WTC11 (cell line): ENCODE measurements around the gene MTM1. TPM values are rescaled to one million over a fixed set of nuclear protein-coding genes. Genes with fewer than 3 reads are reported as not detected.
A peak's percentile ranks its signal among the peaks of the same experiment; 100 is the strongest.

Experiments
- ATAC-seq: fragments of 200-7000 bp; cut with Tn5 transposase; 2 replicates; pipeline ENCODE4 v1.10.0; 2021; ENCODE audit warnings: mild to moderate bottlenecking, moderate library complexity
- CTCF ChIA-PET: fragments of 300-600 bp; sonication (Branson Sonifier 250); formaldehyde crosslinking; loops from one replicate; lab custom pipeline; 2021; ENCODE audit warnings: antibody characterized with exemption; lab: Charles Lee
- POLR2A ChIA-PET: fragments of 350-600 bp; sonication (Branson Sonifier 250); formaldehyde crosslinking; loops from one replicate; lab custom pipeline; 2021; ENCODE audit warnings: antibody characterized with exemption; lab: Charles Lee
- DNase-seq: peaks from one replicate; pipeline ENCODE4 v3.0.0; 2021; ENCODE audit warnings: low spot score
- H3K27ac Mint-ChIP-seq: 2 replicates; pipeline ENCODE4 v1.8.0; 2021; ENCODE audit warnings: mixed read lengths
- H3K27me3 Mint-ChIP-seq: 2 replicates; pipeline ENCODE4 v1.8.0; 2021; ENCODE audit warnings: low read depth, mild to moderate bottlenecking, moderate library complexity, mixed read lengths
- H3K36me3 Mint-ChIP-seq: 2 replicates; pipeline ENCODE4 v1.8.0; 2021; ENCODE audit warnings: mixed read lengths
- H3K4me1 Mint-ChIP-seq: 2 replicates; pipeline ENCODE4 v1.8.0; 2022; ENCODE audit warnings: mixed read lengths
- H3K4me3 Mint-ChIP-seq: 2 replicates; pipeline ENCODE4 v1.8.0; 2021; ENCODE audit warnings: mild to moderate bottlenecking, moderate library complexity, mixed read lengths
- H3K9me3 Mint-ChIP-seq: 2 replicates; pipeline ENCODE4 v1.8.0; 2021; ENCODE audit warnings: mixed read lengths
- EMX1 ChIP-seq: fragments of 250-450 bp; sonication (Bioruptor Pico); IDR thresholded peaks from 2 replicates; pipeline ENCODE4 v1.8.0; 2021; ENCODE audit warnings: mild to moderate bottlenecking
- ESRRA ChIP-seq: sonication (generic); formaldehyde crosslinking; IDR thresholded peaks from 2 replicates; pipeline ENCODE4 v1.8.1; 2022; ENCODE audit warnings: mild to moderate bottlenecking, missing genetic modification reagents, borderline replicate concordance
- HMGA2 ChIP-seq: fragments of 250-450 bp; sonication (Bioruptor Pico); IDR thresholded peaks from 2 replicates; pipeline ENCODE4 v1.4.0; 2021; ENCODE audit warnings: mild to moderate bottlenecking, moderate library complexity
- NFATC4 ChIP-seq: fragments of 250-450 bp; sonication (Bioruptor Pico); IDR thresholded peaks from 2 replicates; pipeline ENCODE4 v1.9.0; 2021; ENCODE audit warnings: mild to moderate bottlenecking
- NFE2L1 ChIP-seq: sonication (generic); formaldehyde crosslinking; IDR thresholded peaks from 2 replicates; pipeline ENCODE4 v1.8.1; 2023; ENCODE audit warnings: missing genetic modification reagents
- NFYB ChIP-seq: sonication (generic); formaldehyde crosslinking; conservative IDR thresholded peaks from 2 replicates; pipeline ENCODE4 v1.8.0; 2022; ENCODE audit warnings: low read depth, missing genetic modification reagents
- SOX15 ChIP-seq: fragments of 250-450 bp; sonication (Bioruptor Pico); IDR thresholded peaks from 2 replicates; pipeline ENCODE4 v1.9.0; 2021; ENCODE audit warnings: mild to moderate bottlenecking
- SP1 ChIP-seq: sonication (generic); formaldehyde crosslinking; conservative IDR thresholded peaks from 2 replicates; pipeline ENCODE4 v1.8.1; 2022; ENCODE audit warnings: missing genetic modification reagents
- TEAD1 ChIP-seq: sonication (generic); formaldehyde crosslinking; IDR thresholded peaks from 2 replicates; pipeline ENCODE4 v1.8.0; 2022; ENCODE audit warnings: mild to moderate bottlenecking, missing genetic modification reagents
- TEAD4 ChIP-seq: sonication (generic); formaldehyde crosslinking; IDR thresholded peaks from 2 replicates; pipeline ENCODE4 v1.8.0; 2022; ENCODE audit warnings: mild to moderate bottlenecking, missing genetic modification reagents
- ZNF219 ChIP-seq: sonication (generic); formaldehyde crosslinking; IDR thresholded peaks from 2 replicates; pipeline ENCODE4 v1.8.0; 2023; ENCODE audit warnings: missing genetic modification reagents, mild to moderate bottlenecking, borderline replicate concordance
- ZNF263 ChIP-seq: sonication (generic); formaldehyde crosslinking; IDR thresholded peaks from 2 replicates; pipeline ENCODE4 v1.8.1; 2022; ENCODE audit warnings: low read depth, mild to moderate bottlenecking, moderate library complexity, missing genetic modification reagents
- ZNF671 ChIP-seq: fragments of 250-450 bp; sonication (Bioruptor Pico); IDR thresholded peaks from 2 replicates; pipeline ENCODE4 v1.8.0; 2021; ENCODE audit warnings: mild to moderate bottlenecking
- total RNA-seq: library from RNA; stranded (reverse); gene quantifications from 3 replicates; pipeline ENCODE4 v1.2.3, GENCODE V29; 2021
- TF ChIP-seq, protein P1 (sequence below): sonication (generic); formaldehyde crosslinking; IDR thresholded peaks from 2 replicates; pipeline ENCODE4 v1.8.0; 2022; ENCODE audit warnings: mild to moderate bottlenecking, missing genetic modification reagents
- TF ChIP-seq, protein P2 (sequence below): fragments of 250-450 bp; sonication (Bioruptor Pico); IDR thresholded peaks from 2 replicates; pipeline ENCODE4 v1.8.0; 2021; ENCODE audit warnings: mild to moderate bottlenecking
- TF ChIP-seq, protein P3 (sequence below): sonication (generic); formaldehyde crosslinking; IDR thresholded peaks from 2 replicates; pipeline ENCODE4 v1.8.1; 2023; ENCODE audit warnings: mild to moderate bottlenecking, missing genetic modification reagents
- TF ChIP-seq, protein P4 (sequence below): sonication (generic); formaldehyde crosslinking; conservative IDR thresholded peaks from 2 replicates; pipeline ENCODE4 v1.8.1; 2022; ENCODE audit warnings: mild to moderate bottlenecking, missing genetic modification reagents
- TF ChIP-seq, protein P5 (sequence below): sonication (generic); formaldehyde crosslinking; IDR thresholded peaks from 2 replicates; pipeline ENCODE4 v1.8.1; 2023; ENCODE audit warnings: mild to moderate bottlenecking, missing genetic modification reagents, moderate library complexity
- TF ChIP-seq, protein P6 (sequence below): fragments of 250-450 bp; sonication (Bioruptor Pico); IDR thresholded peaks from 2 replicates; pipeline ENCODE4 v1.9.0; 2021; ENCODE audit warnings: mild to moderate bottlenecking
- TF ChIP-seq, protein P7 (sequence below): fragments of 200-600 bp; IDR thresholded peaks from 2 replicates; pipeline ENCODE4 v1.8.0; 2022; ENCODE audit warnings: antibody characterized with exemption

The MTM1 gene
- total RNA-seq, 1 experiment from 2014 or later, result 10.4 TPM

DNA sequence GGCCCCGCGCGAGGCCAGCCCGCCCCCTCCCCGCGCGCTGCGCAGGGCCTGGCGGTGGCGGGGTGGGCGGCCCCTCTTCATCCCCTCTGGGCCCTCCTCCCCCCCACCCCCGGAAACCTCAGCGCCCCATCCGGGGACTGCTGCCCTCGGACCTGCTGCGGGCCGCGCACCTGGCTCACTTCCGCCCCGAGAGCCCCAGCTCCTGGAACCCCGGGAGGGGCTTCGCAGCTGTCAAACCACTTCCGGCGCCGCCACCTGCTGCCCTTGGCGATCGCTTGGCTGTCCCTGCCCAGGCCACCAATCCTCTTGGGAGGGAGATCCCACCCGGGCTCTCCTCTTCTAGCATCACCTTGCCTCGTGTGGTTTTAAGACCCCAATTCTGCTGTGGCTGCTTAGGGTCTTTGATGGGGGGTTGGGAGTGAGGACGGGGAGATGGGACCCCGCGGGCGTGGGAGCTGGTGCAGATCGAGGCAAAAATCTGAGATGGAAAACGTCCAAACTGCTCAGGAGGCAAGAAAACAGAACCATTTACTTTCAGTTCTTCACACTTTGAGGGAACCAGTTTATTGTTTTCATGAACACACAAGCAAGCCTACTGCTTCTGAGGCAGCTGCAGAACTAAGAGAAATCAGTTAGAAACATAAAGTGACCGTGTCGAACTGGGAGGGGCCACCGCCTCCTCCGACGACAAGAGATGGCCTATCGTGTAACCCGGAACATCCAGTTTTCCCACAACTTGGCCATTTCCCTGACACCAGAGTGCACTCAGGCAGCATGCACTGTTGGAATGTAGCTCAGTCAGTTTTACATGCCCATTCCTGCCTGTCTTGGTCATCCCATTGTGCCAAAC is 125.5 kb downstream of the MTM1 start:
- ChIA-PET CTCF (interaction anchor here (0.6 to 3.1 kb wide), 2 partner anchors 11 to 754 kb away, joined by 6 to 13 read pairs; no protein-coding TSS in a partner anchor), POLR2A (no interaction called here)
- Mint-ChIP-seq H3K27ac (no peak overlapping the region), H3K27me3 (no peaks in the 10 kb centered on the region), H3K4me1 (peaks cover 18% of the 10 kb centered on the region), H3K36me3 (no peaks in the 10 kb centered on the region), H3K9me3 (no peaks in the 10 kb centered on the region), H3K4me3 (peak overlapping the region; percentile 68)
- DNase-seq, result peak; percentile 67
- peak; percentile 45 for ATAC-seq
- TF ChIP-seq, protein P1, sequence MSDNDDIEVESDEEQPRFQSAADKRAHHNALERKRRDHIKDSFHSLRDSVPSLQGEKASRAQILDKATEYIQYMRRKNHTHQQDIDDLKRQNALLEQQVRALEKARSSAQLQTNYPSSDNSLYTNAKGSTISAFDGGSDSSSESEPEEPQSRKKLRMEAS, result 0 out of 2 replicates have a peak, but pooled peaks have one; percentile 21
- TF ChIP-seq TEAD1 (CRISPR knock-in tag), result no peak

DNA sequence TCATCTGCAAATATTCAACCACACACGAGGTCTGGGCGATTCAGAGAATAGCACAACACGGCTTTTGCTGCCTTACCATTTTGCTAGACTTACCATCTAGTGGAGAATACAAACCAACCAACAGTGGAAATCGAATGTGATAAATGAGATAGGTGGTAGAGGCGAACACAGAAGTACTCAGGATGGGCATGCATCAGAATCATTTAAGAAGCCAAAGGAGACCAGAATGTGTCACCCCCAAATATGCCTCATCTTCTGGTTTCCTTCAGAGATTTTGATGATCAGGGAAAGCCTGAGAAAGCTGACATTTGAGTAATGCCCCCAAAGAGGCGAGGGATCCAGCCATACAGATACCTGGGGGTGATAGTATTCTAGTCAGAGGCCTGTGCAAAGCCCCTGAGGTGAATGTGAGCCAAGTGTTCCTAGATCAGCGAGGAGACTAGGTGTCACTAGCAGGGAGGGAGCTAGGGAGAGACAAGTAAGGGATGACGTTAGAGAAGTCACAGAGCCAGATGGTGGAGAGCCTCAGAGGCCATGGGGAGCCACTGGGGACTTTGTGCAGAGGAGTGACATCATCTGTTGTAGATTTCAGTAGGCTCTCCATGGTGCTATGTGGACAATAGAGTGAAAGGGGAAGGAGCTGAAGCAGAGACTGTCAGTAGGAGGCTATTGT is 126.5 kb downstream of the MTM1 start:
- Mint-ChIP-seq H3K9me3 (no peaks in the 10 kb centered on the region), H3K4me3 (no peak overlapping the region), H3K4me1 (peaks cover 14% of the 10 kb centered on the region), H3K36me3 (no peaks in the 10 kb centered on the region), H3K27ac (no peak overlapping the region), H3K27me3 (no peaks in the 10 kb centered on the region)
- POLR2A ChIA-PET, result no interaction called here
- TF ChIP-seq NFYB (CRISPR knock-in tag), result no peak
- CTCF ChIA-PET, result no interaction called here
- ATAC-seq (no peak), DNase-seq (no peak)

DNA sequence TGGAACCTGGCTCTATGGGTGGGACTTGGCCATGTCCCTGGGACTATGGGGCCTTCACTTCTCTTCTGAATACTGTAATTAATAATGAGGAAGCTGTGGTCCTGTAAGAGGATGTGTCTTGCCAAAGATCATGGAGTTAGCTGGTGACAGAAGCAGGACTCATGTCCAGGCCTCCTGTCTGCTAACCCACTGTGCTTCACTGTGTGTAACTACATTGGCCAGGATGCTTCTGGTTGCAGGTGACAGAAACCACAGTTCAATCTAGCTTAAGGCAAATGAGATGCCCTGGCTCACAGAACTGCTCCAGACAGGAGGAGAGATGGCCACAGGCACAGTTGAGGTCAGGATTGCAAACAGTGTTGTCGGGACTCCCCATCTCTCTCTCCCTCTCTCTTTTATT is 127.9 kb downstream of the MTM1 start:
- CTCF ChIA-PET, result no interaction called here
- no peaks in the 10 kb centered on the region for H3K9me3 Mint-ChIP-seq

DNA sequence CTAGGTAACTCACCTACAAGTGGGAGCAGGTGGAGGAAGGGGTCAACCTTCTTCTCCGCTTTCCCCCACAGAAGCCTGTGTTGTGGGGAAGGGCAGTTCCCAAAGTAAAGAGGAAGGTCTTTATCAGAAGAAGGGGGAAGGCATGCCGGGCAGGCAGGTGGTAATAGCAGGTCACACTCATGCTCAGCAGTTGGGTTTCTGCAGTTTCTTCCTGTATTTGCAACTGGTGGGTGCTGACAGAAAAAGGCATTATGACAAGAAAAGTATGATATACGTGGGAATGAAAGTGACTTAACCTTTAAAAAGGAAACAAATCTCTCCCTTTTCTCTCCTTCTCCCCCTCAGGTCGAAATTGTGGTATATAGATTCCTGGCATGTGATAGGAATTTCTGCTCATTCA is 128.4 kb downstream of the MTM1 start:
- Mint-ChIP-seq H3K36me3 (no peaks in the 10 kb centered on the region), H3K9me3 (no peaks in the 10 kb centered on the region), H3K4me1 (peaks cover 14% of the 10 kb centered on the region), H3K27ac (no peak overlapping the region), H3K4me3 (no peak overlapping the region), H3K27me3 (no peaks in the 10 kb centered on the region)
- DNase-seq (no peak), ATAC-seq (no peak)
- CTCF ChIA-PET, result no interaction called here
- POLR2A ChIA-PET, result no interaction called here
- TF ChIP-seq SP1 (CRISPR knock-in tag) (no peak), SOX15 (CRISPR knock-in tag) (no peak), ZNF263 (no peak), ZNF219 (CRISPR knock-in tag) (no peak), NFATC4 (CRISPR knock-in tag) (no peak), HMGA2 (CRISPR knock-in tag) (no peak), TEAD4 (CRISPR knock-in tag) (no peak)
- TF ChIP-seq, protein P2, sequence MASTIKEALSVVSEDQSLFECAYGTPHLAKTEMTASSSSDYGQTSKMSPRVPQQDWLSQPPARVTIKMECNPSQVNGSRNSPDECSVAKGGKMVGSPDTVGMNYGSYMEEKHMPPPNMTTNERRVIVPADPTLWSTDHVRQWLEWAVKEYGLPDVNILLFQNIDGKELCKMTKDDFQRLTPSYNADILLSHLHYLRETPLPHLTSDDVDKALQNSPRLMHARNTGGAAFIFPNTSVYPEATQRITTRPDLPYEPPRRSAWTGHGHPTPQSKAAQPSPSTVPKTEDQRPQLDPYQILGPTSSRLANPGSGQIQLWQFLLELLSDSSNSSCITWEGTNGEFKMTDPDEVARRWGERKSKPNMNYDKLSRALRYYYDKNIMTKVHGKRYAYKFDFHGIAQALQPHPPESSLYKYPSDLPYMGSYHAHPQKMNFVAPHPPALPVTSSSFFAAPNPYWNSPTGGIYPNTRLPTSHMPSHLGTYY, result no peak
- TF ChIP-seq, protein P3, sequence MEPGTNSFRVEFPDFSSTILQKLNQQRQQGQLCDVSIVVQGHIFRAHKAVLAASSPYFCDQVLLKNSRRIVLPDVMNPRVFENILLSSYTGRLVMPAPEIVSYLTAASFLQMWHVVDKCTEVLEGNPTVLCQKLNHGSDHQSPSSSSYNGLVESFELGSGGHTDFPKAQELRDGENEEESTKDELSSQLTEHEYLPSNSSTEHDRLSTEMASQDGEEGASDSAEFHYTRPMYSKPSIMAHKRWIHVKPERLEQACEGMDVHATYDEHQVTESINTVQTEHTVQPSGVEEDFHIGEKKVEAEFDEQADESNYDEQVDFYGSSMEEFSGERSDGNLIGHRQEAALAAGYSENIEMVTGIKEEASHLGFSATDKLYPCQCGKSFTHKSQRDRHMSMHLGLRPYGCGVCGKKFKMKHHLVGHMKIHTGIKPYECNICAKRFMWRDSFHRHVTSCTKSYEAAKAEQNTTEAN, result no peak
- TF ChIP-seq, protein P4, sequence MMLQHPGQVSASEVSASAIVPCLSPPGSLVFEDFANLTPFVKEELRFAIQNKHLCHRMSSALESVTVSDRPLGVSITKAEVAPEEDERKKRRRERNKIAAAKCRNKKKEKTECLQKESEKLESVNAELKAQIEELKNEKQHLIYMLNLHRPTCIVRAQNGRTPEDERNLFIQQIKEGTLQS (CRISPR knock-in tag), result no peak
- TF ChIP-seq, protein P5, sequence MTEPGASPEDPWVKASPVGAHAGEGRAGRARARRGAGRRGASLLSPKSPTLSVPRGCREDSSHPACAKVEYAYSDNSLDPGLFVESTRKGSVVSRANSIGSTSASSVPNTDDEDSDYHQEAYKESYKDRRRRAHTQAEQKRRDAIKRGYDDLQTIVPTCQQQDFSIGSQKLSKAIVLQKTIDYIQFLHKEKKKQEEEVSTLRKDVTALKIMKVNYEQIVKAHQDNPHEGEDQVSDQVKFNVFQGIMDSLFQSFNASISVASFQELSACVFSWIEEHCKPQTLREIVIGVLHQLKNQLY, result no peak
- TF ChIP-seq, protein P6, sequence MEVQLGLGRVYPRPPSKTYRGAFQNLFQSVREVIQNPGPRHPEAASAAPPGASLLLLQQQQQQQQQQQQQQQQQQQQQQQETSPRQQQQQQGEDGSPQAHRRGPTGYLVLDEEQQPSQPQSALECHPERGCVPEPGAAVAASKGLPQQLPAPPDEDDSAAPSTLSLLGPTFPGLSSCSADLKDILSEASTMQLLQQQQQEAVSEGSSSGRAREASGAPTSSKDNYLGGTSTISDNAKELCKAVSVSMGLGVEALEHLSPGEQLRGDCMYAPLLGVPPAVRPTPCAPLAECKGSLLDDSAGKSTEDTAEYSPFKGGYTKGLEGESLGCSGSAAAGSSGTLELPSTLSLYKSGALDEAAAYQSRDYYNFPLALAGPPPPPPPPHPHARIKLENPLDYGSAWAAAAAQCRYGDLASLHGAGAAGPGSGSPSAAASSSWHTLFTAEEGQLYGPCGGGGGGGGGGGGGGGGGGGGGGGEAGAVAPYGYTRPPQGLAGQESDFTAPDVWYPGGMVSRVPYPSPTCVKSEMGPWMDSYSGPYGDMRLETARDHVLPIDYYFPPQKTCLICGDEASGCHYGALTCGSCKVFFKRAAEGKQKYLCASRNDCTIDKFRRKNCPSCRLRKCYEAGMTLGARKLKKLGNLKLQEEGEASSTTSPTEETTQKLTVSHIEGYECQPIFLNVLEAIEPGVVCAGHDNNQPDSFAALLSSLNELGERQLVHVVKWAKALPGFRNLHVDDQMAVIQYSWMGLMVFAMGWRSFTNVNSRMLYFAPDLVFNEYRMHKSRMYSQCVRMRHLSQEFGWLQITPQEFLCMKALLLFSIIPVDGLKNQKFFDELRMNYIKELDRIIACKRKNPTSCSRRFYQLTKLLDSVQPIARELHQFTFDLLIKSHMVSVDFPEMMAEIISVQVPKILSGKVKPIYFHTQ (CRISPR knock-in tag), result no peak

More for the DNA sequence above, 127.9 kb downstream of the MTM1 start:
- TF ChIP-seq NFE2L1 (CRISPR knock-in tag) (no peak), ZNF671 (CRISPR knock-in tag) (no peak), ESRRA (CRISPR knock-in tag) (no peak), ZNF219 (CRISPR knock-in tag) (no peak), EMX1 (no peak), ZNF263 (no peak)
- TF ChIP-seq, protein P7, sequence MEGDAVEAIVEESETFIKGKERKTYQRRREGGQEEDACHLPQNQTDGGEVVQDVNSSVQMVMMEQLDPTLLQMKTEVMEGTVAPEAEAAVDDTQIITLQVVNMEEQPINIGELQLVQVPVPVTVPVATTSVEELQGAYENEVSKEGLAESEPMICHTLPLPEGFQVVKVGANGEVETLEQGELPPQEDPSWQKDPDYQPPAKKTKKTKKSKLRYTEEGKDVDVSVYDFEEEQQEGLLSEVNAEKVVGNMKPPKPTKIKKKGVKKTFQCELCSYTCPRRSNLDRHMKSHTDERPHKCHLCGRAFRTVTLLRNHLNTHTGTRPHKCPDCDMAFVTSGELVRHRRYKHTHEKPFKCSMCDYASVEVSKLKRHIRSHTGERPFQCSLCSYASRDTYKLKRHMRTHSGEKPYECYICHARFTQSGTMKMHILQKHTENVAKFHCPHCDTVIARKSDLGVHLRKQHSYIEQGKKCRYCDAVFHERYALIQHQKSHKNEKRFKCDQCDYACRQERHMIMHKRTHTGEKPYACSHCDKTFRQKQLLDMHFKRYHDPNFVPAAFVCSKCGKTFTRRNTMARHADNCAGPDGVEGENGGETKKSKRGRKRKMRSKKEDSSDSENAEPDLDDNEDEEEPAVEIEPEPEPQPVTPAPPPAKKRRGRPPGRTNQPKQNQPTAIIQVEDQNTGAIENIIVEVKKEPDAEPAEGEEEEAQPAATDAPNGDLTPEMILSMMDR, result no peak
- Mint-ChIP-seq H3K36me3 (no peaks in the 10 kb centered on the region), H3K4me1 (peaks cover 14% of the 10 kb centered on the region), H3K4me3 (no peak overlapping the region), H3K27ac (no peak overlapping the region), H3K27me3 (no peaks in the 10 kb centered on the region)
- no peak for DNase-seq
- POLR2A ChIA-PET, result no interaction called here
- ATAC-seq, result no peak
